ENCODE measurements around the gene OR51F1. TPM values are rescaled to one million over a fixed set of nuclear protein-coding genes. Genes with fewer than 3 reads are reported as not detected.
"Not testable (repeated sequence)": the region's sequence is repeated elsewhere in the genome, so short reads cannot be mapped to it uniquely, and the experiment has no call there.

Gene OR51F1
- total and polyA plus RNA-seq, 7 experiments from 2014 or later = not detected

DNA sequence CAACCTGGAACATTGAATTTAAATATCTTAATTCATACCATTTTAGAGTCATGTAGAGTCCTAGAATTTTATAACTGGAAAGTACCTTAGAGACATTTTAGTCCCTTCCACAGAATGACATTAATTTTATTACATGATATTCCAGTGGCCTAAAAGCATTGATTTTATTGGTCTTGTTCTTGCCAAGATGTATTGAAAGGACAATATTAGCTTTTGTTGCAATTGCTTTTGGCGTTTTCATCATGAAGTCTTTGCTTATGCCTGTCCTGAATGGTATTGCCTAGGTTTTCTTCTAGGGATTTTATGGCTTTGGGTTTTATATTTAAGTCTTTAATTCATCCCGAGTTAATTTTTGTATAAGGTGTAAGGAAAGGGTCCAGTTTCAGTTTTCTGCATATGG is 29.0 kb downstream of the OR51F1 start:
- no peak for ATAC-seq
- Histone ChIP-seq H3K4me3 (ENCODE audit: low read length) (no peak overlapping the region), H3K27me3 (ENCODE audit: control insufficient read depth in 2 of 2, insufficient read depth in 2 of 2, low read length in 2 of 2) (no peaks in the 10 kb centered on the region), H3K9me3 (ENCODE audit: control insufficient read depth in 2 of 3, low read length in 3 of 3) (no peaks in the 10 kb centered on the region), H3K27ac (ENCODE audit: low read depth, low read length) (no peak overlapping the region), H3K4me1 (ENCODE audit: control insufficient read depth in 2 of 2, insufficient read depth in 2 of 2, low read length in 2 of 2) (no peaks in the 10 kb centered on the region), H3K36me3 (ENCODE audit: control insufficient read depth in 2 of 3, insufficient read depth in 3 of 3, low read length in 3 of 3) (no peaks in the 10 kb centered on the region)
- intact Hi-C loops (cut with micrococcal nuclease) = no loop called here
- Mint-ChIP-seq H3K36me3 (no peaks in the 10 kb centered on the region), H3K27ac (no peak overlapping the region), H3K9me3 (peaks cover 0 to 4% (median 0%) of the 10 kb centered on the region in 11 donors), H3K27me3 (peaks cover 0 to 58% (median 18%) of the 10 kb centered on the region in 5 donors), H3K4me3 (no peak overlapping the region), H3K4me1 (no peaks in the 10 kb centered on the region)
- ChIA-PET CTCF (no interaction called here), POLR2A (no interaction called here)
- no peak for DNase-seq

DNA sequence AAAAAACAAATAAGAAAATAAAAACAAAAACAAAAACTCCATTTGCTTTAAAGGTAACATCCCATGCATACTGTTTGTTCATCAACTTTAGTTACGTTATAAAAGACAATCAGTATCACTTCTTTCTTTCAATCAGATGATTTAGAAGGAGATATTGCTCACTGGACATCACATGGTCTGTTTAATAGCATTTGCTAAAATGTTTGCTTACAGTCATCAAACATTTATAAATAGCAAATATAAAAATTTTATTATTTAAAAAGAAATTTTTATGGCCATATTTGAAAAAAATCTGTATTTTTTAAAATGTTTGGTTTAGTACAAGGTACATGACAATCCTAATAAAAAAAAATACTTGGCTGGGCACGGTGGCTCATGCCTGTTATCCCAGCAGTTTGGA is 42.6 kb downstream of the OR51F1 start:
- H3K27ac Mint-ChIP-seq = no peak overlapping the region

DNA sequence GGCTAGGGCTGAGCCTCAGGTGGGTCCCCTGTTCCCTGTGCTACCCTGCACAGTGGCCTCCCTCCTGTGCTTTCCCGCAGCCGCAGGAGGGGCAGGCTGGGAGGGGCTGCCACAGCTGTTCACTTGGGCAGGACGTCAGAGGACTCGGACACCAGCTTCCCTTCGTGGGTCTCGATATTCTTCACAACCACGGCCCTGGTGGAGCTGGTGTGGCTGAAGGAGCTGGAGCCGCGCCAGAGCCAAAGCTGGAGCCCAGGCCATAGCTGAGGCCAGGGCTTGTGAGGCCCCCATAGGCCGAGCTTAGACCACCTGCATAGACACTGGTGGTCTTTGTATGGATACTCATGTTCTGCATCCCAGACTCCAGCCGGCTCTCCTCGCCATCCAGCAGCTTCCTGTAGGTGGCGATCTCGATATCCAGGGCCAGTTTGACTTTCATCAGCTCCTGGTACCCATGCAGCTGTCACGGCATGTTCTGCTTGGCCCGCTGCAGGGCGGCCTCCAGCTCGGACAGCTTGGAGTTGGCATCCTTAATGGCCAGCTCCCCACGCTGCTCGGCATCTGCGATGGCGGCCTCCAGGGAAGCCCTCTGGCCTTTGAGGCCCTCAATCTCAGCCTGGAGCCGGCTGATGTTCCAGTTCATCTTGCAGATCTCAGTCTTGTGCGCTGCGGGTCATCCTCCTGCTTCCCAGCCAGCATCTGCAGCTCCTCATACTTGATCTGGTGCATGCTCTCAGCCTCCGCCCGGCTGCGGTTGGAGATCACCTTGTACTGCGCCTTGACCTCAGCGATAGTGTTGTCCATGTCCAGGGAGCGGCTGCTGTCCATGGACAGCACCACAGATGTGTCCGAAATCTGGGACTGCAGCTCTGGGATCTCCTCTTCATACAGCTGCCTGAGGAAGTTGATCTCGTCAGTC is 46.9 kb downstream of the OR51F1 start:
- H3K9me3 Mint-ChIP-seq; CTCF ChIA-PET; H3K4me3 ChIP-seq (ENCODE audit: low read length); H3K4me1 ChIP-seq (ENCODE audit: control insufficient read depth in 2 of 2, insufficient read depth in 2 of 2, low read length in 2 of 2); DNase-seq; intact Hi-C loops (cut with micrococcal nuclease); H3K4me1 Mint-ChIP-seq; POLR2A ChIA-PET; ATAC-seq; H3K27me3 ChIP-seq (ENCODE audit: control insufficient read depth in 2 of 2, insufficient read depth in 2 of 2, low read length in 2 of 2); H3K27ac ChIP-seq (ENCODE audit: low read depth, low read length); H3K36me3 ChIP-seq (ENCODE audit: control insufficient read depth in 2 of 3, insufficient read depth in 3 of 3, low read length in 3 of 3); H3K36me3 Mint-ChIP-seq; H3K9me3 ChIP-seq (ENCODE audit: control insufficient read depth in 2 of 3, low read length in 3 of 3); H3K4me3 Mint-ChIP-seq; H3K27ac Mint-ChIP-seq: not testable (repeated sequence)
- peaks cover 0 to 16% (median 13%) of the 10 kb centered on the region in 5 donors for H3K27me3 Mint-ChIP-seq

More for the DNA sequence above, 42.6 kb downstream of the OR51F1 start:
- Histone ChIP-seq H3K36me3 (ENCODE audit: control insufficient read depth in 2 of 3, insufficient read depth in 3 of 3, low read length in 3 of 3) (no peaks in the 10 kb centered on the region), H3K27ac (ENCODE audit: low read depth, low read length) (no peak overlapping the region), H3K4me3 (ENCODE audit: low read length) (no peak overlapping the region), H3K4me1 (ENCODE audit: control insufficient read depth in 2 of 2, insufficient read depth in 2 of 2, low read length in 2 of 2) (no peaks in the 10 kb centered on the region), H3K9me3 (ENCODE audit: control insufficient read depth in 2 of 3, low read length in 3 of 3) (no peaks in the 10 kb centered on the region), H3K27me3 (ENCODE audit: control insufficient read depth in 2 of 2, insufficient read depth in 2 of 2, low read length in 2 of 2) (no peaks in the 10 kb centered on the region)
- ATAC-seq = no peak
- no peaks in the 10 kb centered on the region for H3K9me3 Mint-ChIP-seq
- no peaks in the 10 kb centered on the region for H3K4me1 Mint-ChIP-seq
- H3K4me3 Mint-ChIP-seq = no peak overlapping the region
- no peak for DNase-seq
- no peaks in the 10 kb centered on the region for H3K36me3 Mint-ChIP-seq
- POLR2A ChIA-PET = no interaction called here
- CTCF ChIA-PET = no interaction called here
- intact Hi-C loops (cut with micrococcal nuclease) = no loop called here
- peaks cover 0 to 6% (median 0%) of the 10 kb centered on the region in 5 donors for H3K27me3 Mint-ChIP-seq

Other genes with a start within 250 kb of the OR51F1 start
- gene OR52M1, start 224.7 kb downstream of the OR51F1 start, total RNA-seq = not detected
- not detected for gene OR52M1, start 224.7 kb downstream of the OR51F1 start, polyA plus RNA-seq
- not detected for gene OR52I2, start 188.2 kb downstream of the OR51F1 start, total RNA-seq
- gene OR52I2, start 188.2 kb downstream of the OR51F1 start, polyA plus RNA-seq = not detected
- gene OR52I1, start 175.9 kb downstream of the OR51F1 start, total RNA-seq = not detected
- gene OR52I1, start 175.9 kb downstream of the OR51F1 start, polyA plus RNA-seq = under 1 TPM in 1 of 2 donors, not detected in 1; 0.07 TPM
- 10 to 100 TPM in 3 of 5 experiments, 1 to 10 TPM in 2; 3.8 to 29.5 (median 12.4) TPM for gene TRIM68, start 161.7 kb downstream of the OR51F1 start, total RNA-seq
- 10 to 100 TPM; 13.0 to 19.3 TPM for gene TRIM68, start 161.7 kb downstream of the OR51F1 start, polyA plus RNA-seq
- gene OR51D1, start 132.5 kb downstream of the OR51F1 start, total RNA-seq = not detected
- not detected for gene OR51D1, start 132.5 kb downstream of the OR51F1 start, polyA plus RNA-seq
- not detected for gene OR51E1, start 126.0 kb downstream of the OR51F1 start, total RNA-seq
- not detected for gene OR51E1, start 126.0 kb downstream of the OR51F1 start, polyA plus RNA-seq
- not detected for gene OR51E2, start 72.1 kb downstream of the OR51F1 start, total RNA-seq
- not detected for gene OR51E2, start 72.1 kb downstream of the OR51F1 start, polyA plus RNA-seq
- gene MMP26, start 65.2 kb downstream of the OR51F1 start, total RNA-seq = not detected
- gene MMP26, start 65.2 kb downstream of the OR51F1 start, polyA plus RNA-seq = not detected
- not detected for gene OR52R1, start 34.4 kb upstream of the OR51F1 start, total RNA-seq
- not detected for gene OR52R1, start 34.4 kb upstream of the OR51F1 start, polyA plus RNA-seq
- gene OR51F2, start 51.4 kb upstream of the OR51F1 start, total RNA-seq = not detected
- gene OR51F2, start 51.4 kb upstream of the OR51F1 start, polyA plus RNA-seq = not detected
- not detected for gene OR51S1, start 79.3 kb upstream of the OR51F1 start, total RNA-seq
- gene OR51S1, start 79.3 kb upstream of the OR51F1 start, polyA plus RNA-seq = not detected
- gene OR51T1, start 112.0 kb upstream of the OR51F1 start, total RNA-seq = not detected
- gene OR51T1, start 112.0 kb upstream of the OR51F1 start, polyA plus RNA-seq = not detected
- not detected for gene OR51A7, start 133.8 kb upstream of the OR51F1 start, total RNA-seq
- not detected for gene OR51A7, start 133.8 kb upstream of the OR51F1 start, polyA plus RNA-seq
- gene OR51G2, start 149.4 kb upstream of the OR51F1 start, total RNA-seq = not detected
- not detected for gene OR51G2, start 149.4 kb upstream of the OR51F1 start, polyA plus RNA-seq
- not detected for gene OR51G1, start 154.4 kb upstream of the OR51F1 start, total RNA-seq
- gene OR51G1, start 154.4 kb upstream of the OR51F1 start, polyA plus RNA-seq = not detected
- not detected for gene OR51A4, start 177.7 kb upstream of the OR51F1 start, total RNA-seq
- gene OR51A4, start 177.7 kb upstream of the OR51F1 start, polyA plus RNA-seq = not detected
- not detected for gene OR51A2, start 185.8 kb upstream of the OR51F1 start, total RNA-seq
- gene OR51A2, start 185.8 kb upstream of the OR51F1 start, polyA plus RNA-seq = not detected
- gene OR51L1, start 224.9 kb upstream of the OR51F1 start, total RNA-seq = not detected
- gene OR51L1, start 224.9 kb upstream of the OR51F1 start, polyA plus RNA-seq = not detected